ENCODE results near the gene CLCNKB.
"Not testable (repeated sequence)": the region's sequence is repeated elsewhere in the genome, so short reads cannot be mapped to it uniquely, and the experiment has no call there.

CLCNKB gene

DNA sequence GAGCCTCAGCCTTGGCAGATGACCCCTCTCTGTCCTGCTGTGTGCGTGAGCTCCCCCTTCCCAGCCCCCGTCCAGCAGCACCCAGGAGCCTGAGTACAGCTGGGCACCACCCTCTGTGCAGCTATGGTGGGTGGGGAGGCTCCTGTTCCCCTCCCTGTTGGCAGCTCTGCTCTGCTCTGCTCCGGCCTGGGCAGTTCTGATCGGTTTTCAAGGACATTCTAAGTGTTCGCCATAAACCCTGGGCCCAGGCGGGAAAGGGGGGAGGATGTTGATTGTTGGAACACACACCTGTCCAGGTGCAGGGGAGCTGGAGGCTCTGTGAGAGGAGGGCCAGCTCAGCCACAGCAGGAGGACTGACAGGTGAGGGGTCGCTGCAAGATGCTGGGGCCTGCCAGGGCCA, at the start of gene CLCNKB:
Gene CLCNKB, plus strand, starts transcription at position 262 of the 400 bp plus-strand sequence. CDS start 711 bp downstream, outside the sequence.
- DNase-seq = no peak

DNA sequence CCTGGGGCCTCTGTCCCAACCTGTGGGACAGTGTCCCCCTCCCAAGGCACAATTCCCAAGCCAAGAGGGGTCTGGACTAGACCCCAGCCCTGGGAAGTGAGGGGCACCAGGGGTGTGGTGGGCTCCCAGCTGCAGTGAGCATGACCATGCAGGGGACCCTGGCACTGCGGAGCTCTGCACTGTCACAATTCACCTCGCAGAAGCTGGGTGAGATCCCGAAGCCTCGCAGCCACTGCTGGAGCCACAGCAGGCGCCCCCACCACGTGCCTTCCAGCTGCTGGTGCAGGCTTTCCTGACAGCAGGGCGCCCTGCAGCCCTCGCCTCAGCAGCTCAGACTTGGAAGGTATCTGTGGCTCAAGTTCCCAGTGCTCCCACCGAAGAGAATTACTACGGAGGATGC, 49.5 kb upstream of the CLCNKB start:
- DNase-seq = no peak

DNA sequence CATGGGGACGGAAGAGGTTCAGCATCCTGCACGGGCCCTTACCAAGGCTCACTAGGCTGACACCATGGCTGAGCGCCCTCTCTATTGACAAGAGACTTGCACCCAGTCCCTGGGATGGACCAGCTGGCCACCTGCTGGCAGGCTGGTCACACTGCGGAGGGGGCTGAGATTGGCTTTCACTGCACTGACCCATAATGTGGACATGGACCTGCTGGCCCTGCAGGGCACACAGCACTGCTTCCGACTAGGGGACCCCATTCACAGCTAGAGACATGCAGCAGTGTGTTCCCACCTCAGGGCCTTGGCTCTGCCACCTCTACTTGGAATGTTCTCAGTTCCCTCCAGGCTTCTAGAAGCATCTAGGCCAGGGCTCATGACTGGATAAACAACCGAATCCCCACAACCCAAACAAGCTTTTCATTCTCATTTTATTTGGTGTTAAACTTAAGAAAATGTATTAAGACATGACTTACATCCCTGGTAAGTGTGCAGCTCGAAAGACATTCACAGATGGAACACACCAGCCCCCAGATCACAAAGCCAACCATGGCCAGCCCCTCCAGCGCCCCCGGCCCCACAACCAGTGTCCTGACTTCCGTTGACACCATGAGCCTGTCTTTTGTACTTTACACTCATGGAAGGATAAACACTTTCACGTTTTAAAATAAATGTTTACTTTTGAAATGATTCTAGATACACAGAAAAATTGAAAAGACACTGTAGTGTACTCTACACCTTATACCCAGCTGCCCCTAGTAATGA, 48.8 kb upstream of the CLCNKB start:
- DNase-seq = peak; percentile 25

DNA sequence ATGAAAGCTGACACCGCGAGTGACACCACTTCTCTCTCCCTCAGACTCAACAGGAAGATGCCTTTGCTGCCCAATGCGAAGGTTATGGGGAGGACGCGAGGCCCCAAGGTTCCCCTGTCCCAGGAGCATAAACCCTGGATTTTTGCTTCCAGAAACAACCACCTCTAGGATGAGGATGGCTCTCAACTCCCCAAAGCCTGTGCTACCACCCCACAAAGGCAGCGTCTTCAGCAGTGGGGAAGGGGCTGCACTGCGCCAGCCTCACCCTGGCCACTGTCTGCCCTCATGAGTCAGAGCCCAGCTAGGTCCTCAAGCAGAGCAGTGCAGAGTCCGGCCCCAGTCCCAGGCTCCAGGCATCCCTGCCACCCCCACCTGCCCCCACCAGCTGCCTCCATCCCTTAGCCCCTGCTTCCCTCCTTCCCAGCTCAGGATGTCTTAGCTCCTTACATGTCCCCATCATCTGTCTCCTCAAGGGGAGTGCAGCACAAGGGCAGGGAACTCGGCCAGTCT, 46.5 kb upstream of the CLCNKB start:
- no peak for DNase-seq

DNA sequence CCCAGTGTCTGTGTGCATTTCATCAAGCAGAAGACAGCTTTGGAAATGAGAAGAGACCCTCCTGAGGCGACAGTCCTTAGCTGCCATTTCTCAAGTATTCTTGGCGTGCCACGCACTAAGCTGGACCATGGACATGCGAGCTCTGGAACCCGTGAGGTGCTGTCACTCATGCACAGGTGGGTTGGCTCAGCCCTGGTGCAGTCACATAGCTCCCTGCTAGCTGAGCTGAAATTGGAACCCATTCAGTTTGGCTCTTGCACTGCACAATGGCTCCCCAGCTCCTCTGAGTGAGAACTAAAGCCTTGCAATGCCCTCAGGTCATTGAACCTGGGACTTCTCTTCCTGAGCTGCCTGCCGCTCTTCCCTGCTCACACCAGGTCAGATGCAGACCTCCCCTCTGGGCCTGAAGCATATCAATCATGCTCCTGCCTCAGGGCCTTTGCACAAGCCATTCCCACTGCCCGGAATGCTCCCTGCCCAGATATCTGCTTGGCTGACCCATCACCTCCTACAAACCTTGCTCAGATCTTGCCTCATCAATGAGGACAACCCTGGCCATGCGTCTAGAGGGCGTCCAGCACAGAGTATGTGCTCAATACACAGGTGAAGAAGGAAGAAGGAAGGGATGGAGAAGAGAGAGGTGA, 45.8 kb upstream of the CLCNKB start:
- no peak for DNase-seq

DNA sequence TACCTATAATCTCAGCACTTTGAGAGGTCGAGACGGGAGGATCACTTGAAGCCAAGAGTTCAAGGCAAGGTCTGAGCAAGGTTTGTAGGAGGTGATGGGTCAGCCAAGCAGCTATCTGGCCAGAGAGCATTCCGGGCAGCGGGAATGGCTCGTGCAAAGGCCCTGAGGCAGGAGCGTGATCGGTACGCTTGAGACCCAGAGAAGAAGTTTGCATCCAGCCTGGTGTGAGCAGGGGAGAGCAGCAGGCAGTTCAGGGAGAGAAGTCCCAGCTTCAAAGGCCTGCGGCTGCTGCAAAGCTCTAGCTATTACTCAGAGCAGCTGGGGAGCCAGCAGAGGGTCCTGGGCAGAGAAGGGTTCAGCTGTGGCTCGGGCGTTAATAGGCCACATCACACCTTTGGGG, 44.7 kb upstream of the CLCNKB start:
- no peak for DNase-seq

DNA sequence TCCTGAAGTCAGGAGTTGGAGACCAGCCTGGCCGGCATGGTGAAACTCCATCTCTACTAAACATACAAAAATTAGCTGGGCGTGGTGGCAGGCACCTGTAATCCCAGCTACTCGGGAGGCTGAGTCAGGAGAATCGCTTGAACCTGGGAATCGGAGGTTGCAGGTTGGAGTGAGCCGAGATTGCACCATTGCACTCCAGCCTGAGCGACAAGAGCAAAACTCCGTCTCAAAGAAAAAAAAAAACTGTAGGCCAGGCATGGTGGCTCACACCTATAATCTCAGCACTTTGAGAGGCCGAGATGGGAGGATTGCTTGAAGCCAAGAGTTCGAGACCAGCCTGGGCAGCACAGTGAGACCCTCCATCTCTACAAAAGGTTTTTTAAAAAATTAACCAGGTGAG, 42.3 kb upstream of the CLCNKB start:
- not testable (repeated sequence) for DNase-seq

DNA sequence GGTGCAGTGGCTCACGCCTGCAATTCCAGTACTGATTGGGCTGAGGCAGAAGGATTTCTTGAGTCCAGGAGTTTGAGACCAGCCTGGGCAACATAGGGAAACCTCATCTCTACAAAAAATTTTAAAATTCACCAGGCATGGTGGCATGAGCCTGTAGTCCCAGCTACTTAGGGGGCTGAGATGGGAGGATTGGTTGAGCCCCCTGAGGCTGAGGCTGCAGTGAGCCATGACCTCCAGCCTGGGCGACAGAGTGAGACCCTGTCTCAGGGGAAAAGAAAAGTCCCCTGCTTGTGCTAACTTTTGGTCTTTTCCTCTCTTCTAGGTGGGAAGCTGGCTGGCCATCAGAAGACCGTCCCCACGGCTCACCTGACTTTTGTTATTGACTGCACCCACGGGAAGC, 38.0 kb upstream of the CLCNKB start:
- DNase-seq = no peak

DNA sequence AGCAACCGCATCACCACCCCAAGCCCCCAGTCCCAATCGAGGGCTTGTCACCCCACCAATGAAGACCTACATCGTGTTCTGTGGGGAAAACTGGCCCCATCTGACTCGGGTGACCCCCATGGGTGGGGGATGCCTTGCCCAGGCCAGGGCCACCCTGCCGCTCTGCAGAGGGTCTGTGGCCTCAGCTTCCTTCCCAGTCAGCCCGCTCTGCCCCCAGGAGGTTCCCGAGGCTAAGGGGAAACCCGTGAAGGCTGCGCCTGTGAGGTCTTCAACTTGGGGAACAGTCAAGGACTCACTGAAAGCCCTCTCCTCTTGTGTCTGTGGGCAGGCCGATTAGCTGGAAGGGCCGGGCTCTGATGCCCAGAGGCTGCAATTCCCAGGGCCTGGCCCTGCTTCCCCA, 37.6 kb upstream of the CLCNKB start:
- no peak for DNase-seq

DNA sequence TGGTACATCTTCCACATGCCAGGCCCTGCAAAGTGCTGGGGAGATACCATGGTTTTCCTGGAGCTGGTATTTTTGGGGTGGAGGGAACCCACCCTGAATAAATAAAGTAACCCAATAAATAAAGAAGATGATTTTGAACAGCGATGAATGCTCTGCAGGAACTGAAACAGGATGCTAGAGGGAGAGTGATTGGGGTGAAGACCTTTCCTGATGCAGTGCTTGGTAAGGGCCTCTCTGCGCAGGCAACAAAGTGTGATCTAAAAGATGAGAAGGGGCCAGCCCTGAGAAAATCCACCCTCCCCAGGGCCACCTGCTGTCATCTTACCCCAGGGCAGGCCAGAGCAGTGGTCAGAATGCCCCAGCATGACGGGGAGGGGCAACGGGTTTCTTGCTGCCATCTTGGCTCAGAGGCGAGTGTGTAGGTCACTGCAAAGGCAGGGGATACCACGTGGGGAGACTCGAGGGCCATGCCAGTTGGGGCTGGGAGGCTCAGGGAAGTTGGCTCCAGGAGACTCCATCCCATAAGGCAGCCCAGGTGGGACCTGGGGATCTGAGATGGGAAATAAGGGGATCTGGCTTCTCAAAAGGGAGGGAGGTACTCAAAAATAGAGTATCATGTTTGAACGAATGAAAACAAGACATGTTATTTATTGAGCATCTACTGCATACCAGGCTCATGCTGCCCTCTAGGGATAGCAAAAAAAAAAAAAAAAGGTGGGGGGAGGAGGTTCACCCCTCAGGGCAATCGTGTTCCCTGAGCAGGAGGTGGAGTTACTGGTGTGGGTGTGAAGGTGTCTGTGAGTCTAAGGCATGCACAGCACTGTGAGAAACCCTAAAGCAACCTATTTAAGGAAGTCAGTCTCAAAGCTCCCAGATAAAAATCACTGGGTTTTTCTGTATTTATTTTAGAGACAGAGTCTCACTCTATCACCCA, 36.8 kb upstream of the CLCNKB start:
- DNase-seq = no peak

DNA sequence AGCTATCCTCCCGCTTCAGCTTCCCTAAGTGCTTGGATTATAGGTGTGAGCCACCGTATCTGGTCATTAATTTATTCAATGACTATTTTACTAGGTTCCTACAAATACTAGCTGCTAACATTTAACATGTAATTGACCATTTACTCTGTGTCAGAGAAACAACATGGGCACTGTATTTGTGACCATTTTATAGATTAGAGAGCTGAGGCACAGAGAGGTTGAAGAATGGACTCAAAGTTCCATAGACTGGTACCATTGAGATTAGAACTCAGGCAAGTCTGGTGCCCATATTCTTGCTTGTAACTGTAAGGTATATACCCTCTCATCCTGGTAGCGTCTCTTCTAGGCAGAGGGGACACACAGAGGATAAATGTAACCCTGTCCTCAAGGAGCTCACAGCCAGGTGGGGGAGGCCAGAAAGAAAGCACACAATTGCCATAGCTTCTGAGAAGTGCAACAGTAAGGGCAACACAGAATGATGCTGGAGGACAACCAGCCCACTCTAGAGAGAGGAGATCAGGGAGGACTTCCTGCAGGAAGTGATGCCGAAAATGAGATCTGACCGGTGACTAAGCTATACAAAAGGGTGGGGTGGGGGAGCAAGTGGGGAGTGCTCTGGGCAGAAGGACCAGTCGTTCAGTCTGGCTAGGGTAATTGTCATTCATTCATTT, 35.8 kb upstream of the CLCNKB start:
- DNase-seq = no peak

DNA sequence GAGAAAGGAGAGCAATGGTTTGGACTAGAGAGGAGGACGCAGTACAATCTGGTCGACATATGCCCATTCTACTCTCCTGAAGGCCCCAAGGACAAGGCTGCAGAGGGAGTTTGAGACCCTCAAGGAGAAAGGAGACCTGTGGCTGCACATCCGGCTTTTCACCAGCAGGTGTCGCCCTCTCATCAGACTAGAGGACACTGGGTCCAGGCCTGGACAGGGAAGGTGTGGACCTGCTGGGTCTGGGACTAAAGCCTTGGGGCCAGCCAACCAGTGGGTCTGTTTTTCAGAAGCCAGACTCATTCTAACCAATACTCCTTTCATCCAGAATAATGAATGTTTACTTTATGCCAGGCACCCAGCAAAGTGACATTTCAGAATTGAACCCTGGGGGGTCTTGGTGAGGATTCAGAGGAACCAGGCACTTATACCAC, 34.5 kb upstream of the CLCNKB start:
- peak; percentile 53 for DNase-seq

DNA sequence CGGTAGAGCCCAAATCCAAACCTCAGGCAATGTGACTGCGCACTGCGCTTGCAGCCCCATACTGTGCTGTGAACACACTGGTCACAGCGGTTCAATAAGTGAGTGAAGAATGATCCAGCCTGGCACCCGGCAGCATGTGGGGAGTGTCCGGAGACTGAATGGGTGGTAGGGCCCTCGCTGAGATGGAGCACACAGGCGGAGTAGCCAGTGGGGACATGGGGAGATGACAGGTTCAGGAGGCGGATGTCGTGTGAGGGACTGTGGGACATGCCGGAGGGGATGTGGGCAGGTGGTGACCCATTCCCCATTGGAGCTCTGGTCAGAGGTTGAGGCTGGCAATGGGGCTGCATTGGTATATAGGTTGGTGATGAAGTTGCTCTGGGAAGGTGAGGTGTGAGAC, 33.9 kb upstream of the CLCNKB start:
- DNase-seq = no peak

DNA sequence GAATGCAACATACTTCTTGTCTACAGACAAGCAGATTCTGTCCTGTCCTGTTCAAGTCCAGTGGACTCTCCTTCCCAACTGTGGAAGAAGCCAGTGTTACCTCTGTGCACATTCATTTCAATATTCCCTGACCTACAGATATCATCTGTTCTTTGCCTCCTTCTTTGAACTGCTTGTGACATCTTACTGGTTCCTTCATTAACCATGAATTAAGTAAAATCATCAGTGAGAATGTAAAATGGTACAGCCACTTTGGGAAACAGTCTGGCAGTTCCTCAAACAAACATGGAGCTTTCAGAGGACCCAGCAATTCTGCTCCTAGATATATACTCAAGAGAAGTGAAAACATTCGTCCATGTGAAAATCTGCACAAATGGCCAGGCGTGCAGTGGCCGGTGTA, 32.7 kb upstream of the CLCNKB start:
- DNase-seq = no peak

DNA sequence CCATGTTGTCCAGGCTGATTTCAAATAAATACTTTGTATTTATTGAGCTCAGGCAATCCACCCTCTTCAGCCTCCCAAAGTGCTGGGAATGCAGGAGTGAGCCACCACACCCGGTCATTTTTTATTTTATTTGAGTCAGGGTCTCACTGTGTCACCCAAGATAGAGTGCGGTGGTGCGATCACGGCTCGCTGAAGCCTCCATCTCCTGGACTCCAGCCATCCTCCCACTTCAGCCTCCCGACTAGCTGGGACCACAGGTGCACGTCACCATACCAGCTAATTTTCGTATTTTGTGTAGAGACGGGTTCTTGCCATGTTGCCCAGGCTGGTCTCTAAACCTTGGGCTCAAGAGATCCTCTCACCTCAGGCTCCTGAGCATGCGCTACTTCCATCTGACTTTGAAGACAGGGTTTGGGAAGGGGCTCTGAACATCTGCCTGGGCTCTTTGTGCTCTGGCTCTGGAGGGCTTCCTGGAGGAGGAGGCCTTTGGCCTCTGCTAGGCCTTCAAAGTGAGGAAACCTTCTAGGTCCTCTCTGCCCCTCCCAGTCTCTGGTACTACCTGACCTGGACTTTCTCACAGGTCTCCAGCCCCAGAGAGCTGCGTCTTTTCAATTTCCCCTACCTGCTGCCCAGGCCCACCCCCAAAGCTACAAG, 31.5 kb upstream of the CLCNKB start:
- DNase-seq = no peak

DNA sequence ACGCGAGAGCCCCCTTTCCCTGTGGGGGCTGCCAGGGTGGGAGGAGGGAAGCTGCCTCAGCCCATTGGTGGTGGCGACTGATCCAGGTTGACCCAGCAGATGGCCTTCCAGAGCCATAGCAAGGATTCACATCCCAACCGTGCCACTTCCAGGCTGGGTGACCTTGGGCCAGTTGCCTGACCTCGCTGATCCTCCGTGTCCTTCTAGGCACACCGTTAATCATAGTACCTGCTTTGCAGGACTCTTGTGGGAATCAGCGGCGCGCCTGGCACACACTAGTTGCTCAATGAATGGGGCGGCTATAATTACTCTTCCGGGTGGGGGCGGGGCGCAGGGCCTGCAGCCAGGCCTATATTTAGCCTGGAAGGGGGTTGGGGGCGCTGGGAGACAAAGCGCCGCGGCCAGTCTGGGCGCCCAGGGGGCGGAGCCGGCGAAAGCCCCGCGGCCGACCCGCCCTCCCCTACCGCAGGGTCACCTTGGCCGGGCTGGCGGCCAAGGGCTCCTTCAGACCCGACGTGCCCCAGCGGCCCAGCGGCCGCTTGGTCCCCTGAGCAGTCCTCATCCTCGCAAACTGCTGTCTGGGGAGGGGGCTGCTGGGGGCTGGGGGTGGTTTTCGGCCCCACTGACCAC, 30.9 kb upstream of the CLCNKB start:
- no peak for DNase-seq

DNA sequence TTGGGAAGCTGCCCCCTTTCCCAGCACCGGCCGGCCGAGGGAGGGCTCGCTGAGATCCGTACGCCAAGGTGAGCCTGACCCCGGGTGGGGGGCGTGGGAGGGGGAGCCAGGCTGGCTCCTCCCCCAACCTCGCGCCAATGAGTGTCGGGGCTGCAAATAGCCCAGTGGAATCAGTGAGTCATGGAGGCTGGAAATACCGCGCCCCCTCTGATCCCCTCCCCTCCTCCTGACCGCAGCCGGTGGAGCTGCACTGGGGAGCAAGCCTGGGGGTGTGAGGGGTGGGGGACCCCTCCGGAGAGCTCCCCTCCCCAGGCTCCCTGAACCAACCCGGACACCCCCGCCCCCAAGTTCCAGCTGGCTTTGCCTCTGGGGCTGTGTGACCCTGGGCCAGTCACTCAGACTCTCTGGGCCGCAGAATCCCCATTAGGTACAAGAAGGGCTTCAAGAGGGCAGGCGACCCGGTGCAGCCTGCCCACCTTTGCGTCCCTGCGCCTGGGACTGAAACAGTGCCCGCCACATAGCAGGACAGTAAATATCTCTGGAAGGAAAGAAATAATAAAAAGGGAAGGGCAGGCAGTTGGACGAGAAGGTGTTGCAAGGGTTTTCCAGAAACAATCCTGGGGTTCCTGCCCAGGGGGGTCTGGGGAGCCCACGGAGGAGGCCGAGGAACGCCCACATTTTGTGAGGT, 30.2 kb upstream of the CLCNKB start:
- DNase-seq = peak; percentile 3

DNA sequence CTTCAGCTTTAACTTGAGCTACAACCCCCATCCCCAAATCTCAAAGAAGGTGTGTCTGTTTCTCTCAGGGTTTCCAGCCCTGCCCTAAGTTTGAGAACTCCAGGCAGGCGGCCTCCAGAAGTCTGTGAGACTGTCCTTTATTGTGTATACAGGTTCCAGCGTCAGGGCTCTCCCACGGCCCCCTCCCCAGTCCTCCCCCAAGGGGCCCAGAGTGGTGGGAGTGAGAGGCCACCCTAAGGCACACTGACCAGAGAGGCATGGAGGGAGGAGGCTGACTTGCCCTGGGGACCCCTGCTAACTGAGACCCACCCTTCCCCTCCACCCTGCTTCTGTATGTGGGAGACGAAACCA, 29.7 kb upstream of the CLCNKB start:
- DNase-seq = no peak

DNA sequence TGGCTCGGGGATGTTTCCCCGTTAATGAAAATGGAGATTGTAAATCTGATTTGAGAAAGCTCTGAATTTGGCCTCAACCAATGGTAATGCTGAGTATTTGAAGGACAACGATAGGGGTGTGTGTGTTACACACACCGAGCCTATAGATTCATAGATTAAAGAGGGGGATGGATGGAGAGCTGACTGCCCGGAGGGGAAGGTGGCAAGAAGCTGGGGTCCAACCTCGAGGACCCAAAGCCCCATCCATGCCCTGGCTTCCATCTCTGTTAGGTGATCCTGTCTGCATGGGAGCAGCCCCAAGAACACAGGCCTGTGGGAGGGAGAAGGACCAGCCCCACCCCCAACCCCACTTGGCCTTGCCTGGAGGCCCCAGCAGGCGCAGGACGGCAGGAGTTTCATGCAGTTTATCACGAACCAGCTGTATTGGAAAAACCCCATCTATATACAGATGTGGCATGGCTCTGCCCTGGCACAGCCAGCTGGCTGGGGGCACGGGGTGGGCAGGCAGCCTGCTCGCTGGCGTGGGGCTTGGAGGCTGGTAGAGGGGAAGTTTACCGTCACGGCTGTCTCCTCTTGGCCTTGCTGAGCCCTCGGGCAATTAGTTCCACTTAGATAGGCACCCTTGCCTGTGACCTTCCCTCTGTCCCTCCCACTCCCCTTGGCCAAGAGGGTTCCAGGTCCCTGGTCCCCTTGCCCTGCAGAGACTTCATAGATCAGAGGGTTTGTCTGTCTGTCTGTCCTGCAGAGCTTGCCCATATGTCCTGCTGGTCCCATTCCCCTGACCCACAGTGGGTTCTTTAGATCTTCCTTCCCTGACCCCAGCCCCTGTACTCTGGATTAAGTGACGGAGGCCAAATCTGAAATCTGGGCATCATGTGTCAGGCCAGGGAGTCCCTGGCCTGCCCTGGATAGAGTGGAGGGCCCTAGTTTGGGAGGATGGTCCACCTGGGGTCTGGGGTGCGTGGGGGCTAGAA, 28.8 kb upstream of the CLCNKB start:
- DNase-seq = no peak

DNA sequence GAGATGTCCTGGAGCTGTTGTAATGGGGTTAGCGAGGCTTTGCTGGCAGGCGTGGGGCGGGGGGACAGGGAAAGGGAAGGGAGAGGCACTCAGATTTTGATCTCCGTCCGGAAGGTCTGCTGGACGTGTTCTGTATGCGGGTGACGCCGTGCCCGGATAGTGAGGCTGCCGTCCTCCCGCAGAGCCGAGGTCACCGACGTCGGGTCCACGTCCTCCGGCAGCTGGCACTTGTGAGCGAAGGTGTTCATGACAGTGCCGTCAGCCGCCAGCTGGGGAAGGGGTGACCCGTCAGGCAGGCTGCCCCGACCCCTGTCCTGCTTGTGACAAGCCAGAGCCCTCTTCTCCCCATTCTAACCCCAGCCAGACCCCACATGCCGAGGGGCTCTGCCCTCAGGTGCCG, 28.1 kb upstream of the CLCNKB start:
- no peak for DNase-seq
